Activated T-cell treated with anti-CD3 and anti-CD28 coated beads for 48 hours (primary cell): Measurements from ENCODE around the gene ANKS6.
"Not testable (repeated sequence)": the region's sequence is repeated elsewhere in the genome, so short reads cannot be mapped to it uniquely, and the experiment has no call there.

Source experiments
- DNase-seq: peaks from one replicate; pipeline ENCODE4 v3.0.0-alpha.2; 2020; ENCODE audit warnings: low read depth

The ANKS6 gene

GRCh38 chr9:98702340-98702739, 94.0 kb downstream of the ANKS6 start:
- DNase-seq, result no peak

DNA sequence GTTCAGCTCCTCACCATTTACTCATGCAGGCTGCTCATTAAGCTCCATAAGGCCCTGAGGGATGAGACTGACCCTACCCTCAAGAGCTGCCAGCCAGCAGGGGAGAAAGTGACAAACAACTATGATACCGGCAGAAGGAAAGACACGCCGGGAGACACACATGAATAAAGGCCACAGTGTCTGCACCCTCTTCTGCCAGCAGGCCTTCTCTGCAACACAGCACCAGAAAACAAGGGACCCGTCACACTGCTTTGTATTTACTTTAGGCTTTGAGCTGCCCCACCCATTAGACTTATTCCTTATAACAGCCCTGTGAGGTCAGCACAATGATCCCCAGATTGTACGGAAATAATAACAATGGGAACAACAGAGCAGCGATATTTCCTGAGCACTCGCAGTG, 94.8 kb downstream of the ANKS6 start:
- DNase-seq, result no peak

- no peak for DNase-seq
Measured at GRCh38 chr9:98700801-98701200, 95.6 kb downstream of the ANKS6 start.

DNA sequence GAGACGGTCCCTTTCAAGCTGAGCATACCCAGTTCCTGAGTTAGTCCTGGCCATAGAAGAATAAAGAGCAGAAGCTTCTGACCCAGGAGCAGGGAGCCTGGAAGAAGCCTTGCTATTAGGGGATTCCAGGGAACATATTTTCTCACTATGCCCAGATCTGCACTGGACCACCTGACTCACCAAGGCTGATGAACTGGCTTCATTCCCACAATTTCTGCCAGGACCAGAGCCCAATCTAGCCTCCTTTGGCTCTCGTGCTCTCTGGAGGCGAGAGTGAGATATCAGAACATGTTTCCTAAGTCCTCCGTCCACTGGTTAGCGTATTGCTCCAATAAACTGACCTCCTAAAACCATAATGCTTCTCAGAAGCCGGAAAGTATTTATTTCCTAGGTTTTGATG, 97.5 kb downstream of the ANKS6 start:
- no peak for DNase-seq

DNA sequence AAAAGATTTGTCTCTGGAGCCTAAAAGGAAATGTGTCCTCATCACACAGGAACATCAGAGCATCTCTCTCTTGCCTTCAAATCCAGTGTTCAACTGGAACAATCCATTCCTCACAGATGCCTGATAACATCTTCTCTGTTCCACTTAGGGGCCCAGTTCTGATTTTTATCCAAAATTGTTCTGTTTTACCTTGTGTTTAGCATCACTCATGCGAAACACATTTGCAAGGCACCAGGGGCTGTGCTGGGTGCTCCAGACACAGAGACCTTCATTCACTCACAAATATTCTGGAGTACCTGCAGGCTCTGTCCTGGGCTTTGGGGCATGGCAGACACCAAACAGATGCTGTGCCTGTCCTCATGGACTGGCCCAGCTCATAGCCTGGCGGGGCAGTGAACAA, 101.4 kb downstream of the ANKS6 start:
- DNase-seq, result no peak

- no peak for DNase-seq
Measured at GRCh38 chr9:98692392-98692791, 104.0 kb downstream of the ANKS6 start.

GRCh38 chr9:98691890-98692289, 104.5 kb downstream of the ANKS6 start:
- DNase-seq, result no peak

DNA sequence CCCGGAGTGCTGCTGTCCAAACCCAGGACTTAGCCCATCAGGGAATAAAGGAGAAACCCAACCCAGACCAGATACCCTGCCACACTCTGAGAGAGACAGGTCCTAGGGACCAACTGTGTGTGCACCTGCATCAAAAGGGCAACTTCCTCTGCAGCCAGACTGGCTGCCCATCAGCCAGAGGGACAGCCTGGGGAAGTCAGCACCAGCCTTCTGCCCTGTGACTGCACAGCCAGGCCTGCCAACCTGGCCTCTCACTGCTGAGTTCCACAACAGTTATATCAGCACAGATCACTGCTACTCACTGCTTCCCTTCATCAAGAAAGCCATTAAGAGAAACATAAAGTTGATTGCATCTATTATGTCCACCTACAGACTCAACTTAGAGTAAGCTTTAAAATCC, 105.7 kb downstream of the ANKS6 start:
- no peak for DNase-seq

DNA sequence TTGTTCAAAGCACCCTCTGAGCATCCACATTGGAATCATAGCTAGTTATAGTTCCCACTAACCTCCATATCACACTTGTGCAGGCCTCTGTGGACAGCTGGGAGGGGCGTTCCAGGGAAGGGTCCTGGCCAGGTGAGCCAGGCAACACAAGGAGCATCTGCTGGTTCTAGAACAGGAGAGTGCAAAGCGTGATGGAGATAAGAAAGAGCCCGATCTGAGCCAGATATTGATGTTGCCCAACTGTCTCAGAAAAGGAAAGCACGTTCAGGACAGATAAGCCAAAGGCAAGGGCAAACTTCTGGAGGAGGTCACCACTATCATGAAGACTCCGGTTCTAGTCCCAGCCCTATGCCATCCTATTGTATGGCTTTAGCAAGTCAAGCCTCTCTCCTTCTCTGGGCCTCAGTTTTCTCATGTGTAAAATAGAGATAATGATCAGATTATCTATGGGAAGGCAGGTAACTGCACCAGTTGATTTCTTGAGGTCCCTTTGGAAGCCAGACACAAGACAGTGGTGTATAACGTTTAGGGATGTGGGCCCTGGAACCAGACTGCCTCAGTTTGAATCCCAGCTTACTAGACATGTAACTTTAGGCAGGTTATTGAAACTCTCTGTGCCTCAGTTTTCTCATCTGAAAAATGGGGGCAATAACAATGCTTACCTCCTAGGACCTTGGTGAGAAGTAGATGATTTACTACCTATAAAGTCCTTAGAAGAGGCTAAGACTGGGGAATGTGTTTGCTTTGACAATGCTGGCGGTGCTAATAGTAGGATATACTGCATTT, 107.5 kb downstream of the ANKS6 start:
- DNase-seq, result no peak

- DNase-seq, result no peak
Measured at GRCh38 chr9:98687911-98688310, 108.4 kb downstream of the ANKS6 start.

DNA sequence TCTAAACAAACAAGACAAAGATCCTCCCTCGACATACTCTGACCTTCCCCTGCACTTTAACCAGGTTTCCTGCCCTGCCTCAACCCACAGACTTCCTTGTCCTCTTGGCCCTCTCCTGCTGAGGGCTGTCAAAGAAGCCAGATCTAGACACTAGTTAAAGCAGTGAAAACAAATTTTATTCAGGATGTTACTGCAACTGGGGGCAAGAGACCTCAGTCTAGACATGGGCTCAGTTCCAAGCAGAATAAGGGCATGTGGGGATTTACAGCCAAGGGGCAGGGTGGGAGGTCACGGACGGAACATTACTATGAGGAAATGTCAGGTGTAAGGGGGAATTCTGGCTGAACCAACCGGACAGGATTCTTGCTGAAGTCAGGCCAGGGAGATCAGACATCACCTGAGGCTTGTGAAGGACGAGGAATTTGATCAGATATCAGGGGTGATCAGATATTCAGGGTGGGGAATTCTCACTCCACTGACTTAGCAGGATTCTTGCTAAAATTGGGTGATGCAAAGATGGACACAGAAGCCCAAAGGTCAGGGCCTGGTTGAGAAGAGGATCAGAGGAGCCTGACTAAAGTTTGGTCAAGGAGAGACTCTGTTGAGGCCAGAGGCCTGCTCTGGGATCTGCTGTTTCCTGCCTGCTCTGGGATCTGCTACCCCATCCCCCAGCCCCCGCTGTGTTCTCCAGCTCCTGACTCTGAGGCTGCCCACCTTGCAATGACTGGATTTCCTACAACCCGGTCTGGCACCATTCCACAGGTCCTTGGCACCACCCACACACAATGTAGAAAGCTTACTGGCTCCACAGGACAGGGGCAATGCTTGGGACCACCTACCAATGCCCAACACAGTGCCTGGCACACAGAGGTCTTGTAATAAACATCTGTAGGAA, 109.1 kb downstream of the ANKS6 start:
- DNase-seq, result no peak

GRCh38 chr9:98684816-98685215, 111.5 kb downstream of the ANKS6 start:
- DNase-seq, result not testable (repeated sequence)
